ENCODE data around the gene INF2. TPM values are rescaled to one million over a fixed set of nuclear protein-coding genes. Genes with fewer than 3 reads are reported as not detected.

The INF2 gene
- total and polyA plus RNA-seq, 5 experiments from 2014 or later: 1.8 to 121 (median 7.6) TPM

DNA sequence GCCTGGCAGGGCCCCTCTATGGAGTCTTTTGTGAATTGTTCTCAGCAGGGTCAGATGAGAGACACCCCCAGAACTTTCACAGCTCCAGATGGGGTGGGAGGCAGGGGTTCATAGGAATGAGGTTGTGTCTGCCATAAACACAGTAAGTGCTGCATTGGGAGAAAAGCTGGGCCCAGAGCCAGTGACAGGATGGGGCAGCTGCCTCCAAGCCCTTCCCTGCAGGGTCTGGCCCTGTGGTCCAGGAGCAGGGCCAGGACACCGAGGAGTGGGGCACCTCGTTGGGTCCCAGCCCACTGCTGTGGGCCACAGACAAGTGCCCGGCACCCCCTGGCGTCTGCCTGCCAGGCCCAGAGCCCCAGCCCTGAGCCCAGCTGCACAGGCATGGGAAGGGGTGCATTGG, 13.3 kb downstream of the INF2 start:
- peaks cover 0 to 4% (median 3%) of the 10 kb centered on the region in 4 donors for H3K4me1 Mint-ChIP-seq
- no peak for DNase-seq
- H3K27me3 Mint-ChIP-seq: no peaks in the 10 kb centered on the region
- POLR2A ChIA-PET: interaction anchor here (0.6 to 0.7 kb wide), 2 partner anchors 18 to 262 kb away, joined by 4 to 7 read pairs; no protein-coding TSS in a partner anchor
- ATAC-seq: no peak
- no peaks in the 10 kb centered on the region for H3K9me3 Mint-ChIP-seq
- peaks cover 0 to 19% (median 0%) of the 10 kb centered on the region in 3 donors for H3K36me3 Mint-ChIP-seq
- H3K4me3 Mint-ChIP-seq: no peak overlapping the region
- H3K27ac Mint-ChIP-seq: no peak overlapping the region

DNA sequence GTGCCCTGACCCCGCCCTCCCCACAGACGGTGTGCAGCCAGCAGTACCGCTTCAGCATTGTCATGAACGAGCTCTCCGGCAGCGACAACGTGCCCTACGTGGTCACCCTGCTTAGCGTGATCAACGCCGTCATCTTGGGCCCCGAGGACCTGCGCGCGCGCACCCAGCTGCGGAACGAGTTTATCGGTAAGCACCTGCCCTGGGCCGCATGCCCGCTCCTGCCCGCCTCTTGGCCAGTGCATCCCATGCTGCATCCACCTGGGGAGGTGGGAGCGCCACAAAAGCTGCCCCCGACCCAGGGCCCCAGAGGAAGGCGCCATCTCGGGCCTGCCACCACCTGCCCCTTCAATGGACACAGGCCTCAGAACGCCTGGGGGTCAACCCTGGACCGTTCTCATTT, 13.9 kb downstream of the INF2 start:
- no peaks in the 10 kb centered on the region for H3K27me3 Mint-ChIP-seq
- ATAC-seq (no peak), DNase-seq (no peak)
- peaks cover 0 to 19% (median 0%) of the 10 kb centered on the region in 3 donors for H3K36me3 Mint-ChIP-seq
- POLR2A ChIA-PET: interaction anchor here (0.7 kb wide), 1 partner anchor 12 kb away, joined by 3 read pairs; no protein-coding TSS in a partner anchor
- H3K4me3 Mint-ChIP-seq: no peak overlapping the region
- no peaks in the 10 kb centered on the region for H3K9me3 Mint-ChIP-seq
- H3K4me1 Mint-ChIP-seq: peaks cover 0 to 3% (median 3%) of the 10 kb centered on the region in 4 donors
- H3K27ac Mint-ChIP-seq: peak overlapping the region in 1 of 10 donors; percentile 57

DNA sequence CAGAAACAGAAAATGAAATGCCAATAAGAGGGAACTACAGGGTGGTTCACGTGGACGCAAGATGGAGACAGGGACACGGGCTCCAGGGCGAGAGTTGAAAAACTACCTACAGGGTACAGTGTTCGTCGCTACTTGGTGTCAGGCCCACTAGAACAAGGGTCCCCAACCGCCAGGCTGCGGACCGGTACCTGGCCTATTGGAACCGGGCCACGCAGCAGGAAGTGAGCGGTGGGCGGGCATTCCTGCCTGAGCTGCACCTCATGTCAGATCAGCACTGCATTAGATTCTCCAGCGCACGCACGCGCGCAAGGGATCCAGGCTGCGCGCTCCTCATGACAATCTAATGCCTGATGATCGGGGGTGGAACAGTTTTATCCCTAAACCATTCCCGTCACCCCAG, 14.8 kb downstream of the INF2 start:
- Mint-ChIP-seq H3K36me3 (peaks cover 0 to 19% (median 0%) of the 10 kb centered on the region in 3 donors), H3K4me1 (peaks cover 2 to 6% (median 3%) of the 10 kb centered on the region in 4 donors), H3K9me3 (no peaks in the 10 kb centered on the region)

DNA sequence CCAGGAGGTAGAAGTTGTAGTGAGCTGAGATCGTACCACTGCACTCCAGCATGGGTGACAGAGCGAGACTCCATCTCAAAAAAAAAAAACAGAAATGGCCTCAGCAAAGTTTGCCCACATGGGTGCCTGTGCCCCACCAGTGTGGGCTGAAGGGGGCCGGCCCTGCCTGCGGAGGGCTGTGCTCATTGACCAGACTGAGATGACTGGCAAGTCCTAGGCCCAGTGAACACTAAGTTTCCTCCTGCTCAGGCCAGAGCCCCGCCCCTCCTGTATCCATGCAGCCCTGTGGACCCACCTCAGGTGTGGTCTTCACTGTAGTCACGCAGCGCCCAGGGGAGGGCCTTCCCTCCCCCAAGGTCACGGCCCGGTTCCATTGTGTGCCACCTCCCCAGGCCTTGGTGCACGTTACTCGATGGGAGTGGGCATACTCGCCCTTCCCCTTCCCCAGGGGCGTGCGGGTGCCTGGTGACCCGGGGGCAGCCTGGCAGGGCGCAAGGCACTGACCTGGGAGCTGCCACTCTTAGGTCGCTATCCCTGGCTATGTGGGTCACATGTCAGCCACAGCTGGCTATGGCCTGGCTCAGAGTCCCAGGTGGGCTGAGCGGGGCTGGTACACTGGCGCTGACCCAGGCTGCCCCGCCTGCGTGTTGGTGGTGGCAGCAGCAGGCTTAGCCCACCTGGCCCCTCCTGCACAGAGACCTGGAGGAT, 16.1 kb downstream of the INF2 start:
- Mint-ChIP-seq H3K9me3 (no peaks in the 10 kb centered on the region), H3K36me3 (peaks cover 0 to 19% (median 0%) of the 10 kb centered on the region in 3 donors), H3K27me3 (no peaks in the 10 kb centered on the region), H3K4me1 (peaks cover 2 to 6% (median 3%) of the 10 kb centered on the region in 4 donors), H3K4me3 (no peak overlapping the region), H3K27ac (peak overlapping the region in 2 of 10 donors; percentile 8 to 24)
- POLR2A ChIA-PET: interaction anchor here (0.8 to 1.5 kb wide), 3 partner anchors 10 to 40 kb away, joined by 3 to 5 read pairs (median 3); no protein-coding TSS in a partner anchor
- ATAC-seq (peak in 1 of 2 donors; percentile 17), DNase-seq (no peak)

More for the DNA sequence above, 14.8 kb downstream of the INF2 start:
- Mint-ChIP-seq H3K27me3 (no peaks in the 10 kb centered on the region), H3K4me3 (no peak overlapping the region), H3K27ac (peak overlapping the region in 2 of 10 donors; percentile 34 to 50)
- ATAC-seq: no peak
- no peak for DNase-seq
- POLR2A ChIA-PET: interaction anchor here (0.8 to 1.5 kb wide), 2 partner anchors 9 to 16 kb away, joined by 3 to 5 read pairs; no protein-coding TSS in a partner anchor

DNA sequence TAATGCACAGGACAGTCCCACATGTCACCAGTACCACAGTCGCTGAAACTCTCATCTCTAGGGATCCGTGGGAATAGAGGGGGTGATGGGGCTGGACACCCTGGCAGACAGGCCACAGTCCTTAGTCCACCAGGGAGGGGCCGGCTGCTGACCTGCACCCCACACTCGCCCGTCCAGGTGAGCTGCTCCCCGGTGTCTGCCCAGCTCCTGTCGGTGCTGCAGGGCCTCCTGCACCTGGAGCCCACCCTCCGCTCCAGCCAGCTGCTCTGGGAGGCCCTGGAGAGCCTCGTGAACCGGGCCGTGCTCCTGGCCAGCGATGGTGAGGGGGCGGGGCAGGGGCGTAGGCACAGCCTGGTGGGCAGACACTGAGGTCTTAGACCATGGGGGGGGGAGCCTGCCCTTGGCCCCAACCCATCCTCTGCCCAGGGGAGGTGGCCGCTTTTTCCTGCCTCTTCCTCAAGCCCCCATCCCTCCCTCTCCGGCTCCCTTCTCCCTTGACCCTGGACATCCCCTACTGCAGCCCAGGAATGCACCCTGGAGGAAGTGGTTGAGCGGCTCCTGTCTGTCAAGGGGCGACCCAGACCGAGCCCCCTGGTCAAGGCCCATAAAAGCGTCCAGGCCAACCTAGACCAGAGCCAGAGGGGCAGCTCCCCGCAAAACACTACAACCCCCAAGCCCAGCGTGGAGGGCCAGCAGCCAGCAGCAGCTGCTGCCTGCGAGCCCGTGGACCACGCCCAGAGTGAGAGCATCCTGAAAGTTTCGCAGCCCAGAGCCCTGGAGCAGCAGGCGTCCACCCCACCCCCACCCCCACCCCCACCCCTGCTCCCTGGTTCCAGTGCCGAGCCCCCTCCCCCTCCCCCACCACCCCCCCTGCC, 17.6 kb downstream of the INF2 start:
- H3K4me3 Mint-ChIP-seq: no peak overlapping the region
- H3K9me3 Mint-ChIP-seq: no peaks in the 10 kb centered on the region
- DNase-seq (no peak), ATAC-seq (no peak)
- POLR2A ChIA-PET: interaction anchor here (0.9 to 2.2 kb wide), 4 partner anchors 11 to 41 kb away, joined by 3 to 12 read pairs (median 7); no protein-coding TSS in a partner anchor
- peaks cover 0 to 14% (median 0%) of the 10 kb centered on the region in 3 donors for H3K36me3 Mint-ChIP-seq
- H3K27ac Mint-ChIP-seq: no peak overlapping the region
- no peaks in the 10 kb centered on the region for H3K27me3 Mint-ChIP-seq
- H3K4me1 Mint-ChIP-seq: peaks cover 2 to 6% (median 2%) of the 10 kb centered on the region in 4 donors

DNA sequence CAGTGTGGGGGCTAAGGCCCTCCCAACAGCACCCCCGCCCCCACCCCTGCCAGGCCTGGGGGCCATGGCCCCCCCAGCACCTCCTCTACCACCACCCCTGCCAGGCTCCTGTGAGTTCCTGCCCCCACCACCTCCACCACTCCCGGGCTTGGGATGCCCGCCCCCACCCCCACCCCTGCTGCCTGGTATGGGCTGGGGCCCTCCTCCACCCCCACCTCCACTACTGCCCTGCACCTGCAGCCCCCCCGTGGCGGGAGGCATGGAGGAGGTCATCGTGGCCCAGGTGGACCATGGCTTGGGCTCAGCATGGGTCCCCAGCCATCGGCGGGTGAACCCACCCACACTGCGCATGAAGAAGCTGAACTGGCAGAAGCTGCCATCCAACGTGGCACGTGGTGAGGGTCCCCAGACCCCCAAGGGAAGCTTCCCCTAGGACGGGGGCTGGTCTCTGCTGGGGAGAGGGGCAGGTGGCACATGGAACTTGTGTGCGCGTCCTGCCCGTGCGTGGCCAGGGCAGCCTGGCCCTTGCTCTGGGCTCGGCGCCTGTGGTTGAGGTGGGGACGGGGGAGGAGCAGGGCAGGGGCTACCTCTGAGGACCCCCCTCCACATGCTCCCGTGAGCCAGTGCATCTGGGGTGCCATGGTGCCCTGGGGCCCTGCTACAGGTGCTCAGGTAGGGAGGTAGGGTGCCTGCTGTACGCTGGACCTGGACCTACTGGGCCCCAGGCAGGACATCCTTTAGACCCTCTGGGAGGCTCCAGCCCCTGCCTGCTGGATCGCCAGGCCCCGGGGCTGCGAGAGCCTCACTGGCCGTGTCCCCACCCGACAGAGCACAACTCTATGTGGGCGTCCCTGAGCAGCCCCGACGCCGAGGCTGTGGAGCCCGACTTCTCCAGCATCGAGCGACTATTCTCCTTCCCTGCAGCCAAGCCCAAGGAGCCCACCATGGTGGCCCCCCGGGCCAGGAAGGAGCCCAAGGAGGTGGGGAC, 18.5 kb downstream of the INF2 start:
- DNase-seq (no peak), ATAC-seq (no peak)
- peak overlapping the region in 1 of 10 donors; percentile 14 for H3K27ac Mint-ChIP-seq
- no peak overlapping the region for H3K4me3 Mint-ChIP-seq
- POLR2A ChIA-PET: interaction anchor here (0.9 to 2.2 kb wide), 5 partner anchors 12 to 42 kb away, joined by 3 to 12 read pairs (median 4); no protein-coding TSS in a partner anchor
- no peaks in the 10 kb centered on the region for H3K9me3 Mint-ChIP-seq
- H3K36me3 Mint-ChIP-seq: peaks cover 0 to 12% (median 0%) of the 10 kb centered on the region in 3 donors
- no peaks in the 10 kb centered on the region for H3K27me3 Mint-ChIP-seq
- peaks cover 2 to 6% (median 2%) of the 10 kb centered on the region in 4 donors for H3K4me1 Mint-ChIP-seq

DNA sequence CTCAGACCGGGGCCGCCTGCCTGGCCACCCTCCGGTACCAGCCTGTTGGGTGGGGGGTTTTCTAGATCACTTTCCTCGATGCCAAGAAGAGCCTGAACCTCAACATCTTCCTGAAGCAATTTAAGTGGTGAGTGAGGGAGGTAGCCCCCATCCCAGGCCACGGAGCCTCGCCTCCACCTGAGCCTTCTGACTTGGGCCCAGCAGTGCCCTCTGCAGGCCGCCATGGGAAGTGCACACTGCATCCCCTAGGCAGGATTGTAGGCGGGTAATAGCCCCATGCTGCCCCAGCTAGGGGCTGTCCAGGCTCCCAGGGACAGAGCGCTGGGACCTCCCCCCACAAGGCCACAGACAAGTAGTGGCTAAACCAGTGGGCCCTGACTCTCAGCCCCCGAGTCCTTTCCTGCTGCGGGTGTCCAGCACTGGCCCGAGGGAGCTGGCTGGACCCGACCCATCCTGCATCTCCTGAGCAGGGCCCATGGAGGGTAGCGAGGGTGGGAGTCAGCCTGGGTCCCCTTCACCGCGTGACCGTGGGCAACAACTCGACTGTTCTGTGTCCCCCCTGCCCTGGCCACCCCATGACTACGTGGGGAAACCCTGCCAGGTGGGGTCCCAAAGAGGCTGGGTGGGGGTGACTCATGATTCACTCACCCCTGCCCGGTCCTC, 19.3 kb downstream of the INF2 start:
- Mint-ChIP-seq H3K9me3 (no peaks in the 10 kb centered on the region), H3K27ac (peak overlapping the region in 4 of 10 donors; percentile 14 to 77 (median 32)), H3K4me3 (no peak overlapping the region), H3K27me3 (no peaks in the 10 kb centered on the region), H3K4me1 (peaks cover 2 to 6% (median 2%) of the 10 kb centered on the region in 4 donors), H3K36me3 (peaks cover 0 to 13% (median 0%) of the 10 kb centered on the region in 3 donors)
- POLR2A ChIA-PET: interaction anchor here (1.0 to 2.4 kb wide), 6 partner anchors 13 to 43 kb away, joined by 3 to 12 read pairs (median 6); no protein-coding TSS in a partner anchor
- ATAC-seq (peak; percentile 90 to 94), DNase-seq (peak; percentile 55 to 82 (median 72))

DNA sequence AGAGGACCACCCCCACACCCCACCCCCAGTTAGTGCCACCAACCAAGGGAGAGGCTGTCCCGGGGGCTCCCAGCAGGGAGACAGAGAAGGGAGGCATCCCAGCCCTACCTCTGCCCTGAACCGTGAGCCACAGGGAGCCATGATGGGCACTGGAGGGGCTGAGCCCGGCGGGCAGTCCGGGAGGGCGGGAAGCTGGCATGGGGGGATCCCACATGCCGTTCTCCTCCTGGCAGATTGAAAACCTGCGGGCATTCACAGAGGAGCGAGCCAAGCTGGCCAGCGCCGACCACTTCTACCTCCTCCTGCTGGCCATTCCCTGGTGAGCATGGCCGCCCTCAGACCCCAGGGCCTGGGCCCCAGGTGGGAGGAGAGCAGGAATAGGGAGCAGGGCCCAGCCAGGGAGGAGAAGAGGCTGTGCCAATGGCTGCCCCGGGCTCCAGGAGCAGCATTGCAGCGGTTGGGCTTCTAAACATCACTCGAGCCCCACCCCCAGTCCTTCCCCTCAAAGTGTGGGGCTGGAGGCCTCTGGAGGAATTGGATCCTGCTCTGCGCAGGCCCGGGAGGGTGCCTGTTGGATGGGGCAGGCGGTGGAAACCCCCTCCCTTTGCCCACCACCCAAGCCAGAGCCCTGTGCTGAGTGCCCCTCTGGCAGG, 20.1 kb downstream of the INF2 start:
- no peaks in the 10 kb centered on the region for H3K9me3 Mint-ChIP-seq
- peaks cover 2 to 6% (median 2%) of the 10 kb centered on the region in 4 donors for H3K4me1 Mint-ChIP-seq
- ATAC-seq: no peak
- H3K4me3 Mint-ChIP-seq: no peak overlapping the region
- peaks cover 0 to 13% (median 0%) of the 10 kb centered on the region in 3 donors for H3K36me3 Mint-ChIP-seq
- no peak overlapping the region for H3K27ac Mint-ChIP-seq
- no peaks in the 10 kb centered on the region for H3K27me3 Mint-ChIP-seq
- POLR2A ChIA-PET: interaction anchor here (1.0 to 2.4 kb wide), 7 partner anchors 14 to 44 kb away, joined by 3 to 12 read pairs (median 4); no protein-coding TSS in a partner anchor
- DNase-seq: no peak

DNA sequence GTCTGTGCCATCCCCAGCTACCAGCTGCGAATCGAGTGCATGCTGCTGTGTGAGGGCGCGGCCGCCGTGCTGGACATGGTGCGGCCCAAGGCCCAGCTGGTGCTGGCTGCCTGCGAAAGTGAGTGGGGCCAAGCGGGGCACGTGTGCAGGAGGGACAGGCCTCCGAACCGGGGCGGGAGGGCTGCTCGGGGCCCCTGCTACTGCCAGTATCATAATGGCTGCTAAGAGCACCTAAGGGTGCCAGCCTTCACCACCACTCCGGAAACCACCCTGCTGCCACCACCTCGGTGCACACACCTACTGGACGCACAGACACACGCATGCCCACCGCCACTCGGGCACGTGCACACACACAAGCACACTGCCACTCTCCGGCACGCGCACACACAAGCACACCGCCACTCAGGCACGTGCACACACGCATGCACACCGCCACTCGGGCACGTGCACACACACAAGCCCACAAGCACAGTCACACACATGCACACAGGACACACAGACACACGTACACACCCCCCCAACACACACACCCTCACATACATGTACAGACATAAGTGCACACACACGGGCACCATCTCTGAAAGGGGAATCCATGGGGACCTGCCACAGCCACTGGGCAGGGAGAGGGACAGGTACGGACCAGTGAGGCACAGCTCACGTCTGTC, 20.8 kb downstream of the INF2 start:
- Mint-ChIP-seq H3K27me3 (no peaks in the 10 kb centered on the region), H3K4me3 (no peak overlapping the region), H3K36me3 (peaks cover 0 to 16% (median 0%) of the 10 kb centered on the region in 3 donors), H3K4me1 (peaks cover 2 to 6% (median 2%) of the 10 kb centered on the region in 4 donors), H3K27ac (peak overlapping the region in 1 of 10 donors; percentile 17), H3K9me3 (no peaks in the 10 kb centered on the region)
- ATAC-seq (no peak), DNase-seq (no peak)
- POLR2A ChIA-PET: interaction anchor here (1.1 to 2.4 kb wide), 2 partner anchors 15 to 32 kb away, joined by 4 to 9 read pairs; no protein-coding TSS in a partner anchor
